PC-3 (cell line): ENCODE results near the gene GRB10. TPM values are rescaled to one million over a fixed set of nuclear protein-coding genes. Genes with fewer than 3 reads are reported as not detected.

Experiments used
- ATAC-seq: fragments of 200-7000 bp; cut with Tn5 transposase; 2 replicates; pipeline ENCODE4 v1.9.1; 2020; ENCODE audit warnings: mild to moderate bottlenecking, moderate library complexity
- BruUV-seq: library from RNA; stranded (reverse); fragments of 400-500 nt; replicated peaks from 2 replicates; lab custom pipeline; 2021; lab: Mats Ljungman, UMichigan
- CTCF ChIA-PET: fragments of 300-600 bp; sonication (Branson Sonifier 250); formaldehyde crosslinking; loops from one replicate; lab custom pipeline; 2022; ENCODE audit warnings: antibody characterized with exemption; lab: Charles Lee
- POLR2A ChIA-PET: fragments of 300-600 bp; sonication (Branson Sonifier 250); formaldehyde crosslinking; loops from one replicate; lab custom pipeline; 2022; ENCODE audit warnings: antibody characterized with exemption; ENCODE audit not compliant: unreplicated experiment; lab: Charles Lee
- DNase-seq: peaks from one replicate; pipeline ENCODE4 v3.0.0-alpha.2; 2015
- H2AFZ ChIP-seq: fragments of 300-600 bp; sonication (generic); 2 replicates; pipeline ENCODE4 v1.6.0; 2016; ENCODE audit warnings: antibody characterized with exemption, low read length
- H3F3A ChIP-seq: fragments of 300-600 bp; sonication (generic); one replicate; pipeline ENCODE4 v1.6.0; 2017; ENCODE audit warnings: antibody characterized with exemption, low read length, control low read depth, mild to moderate bottlenecking; ENCODE audit not compliant: unreplicated experiment
- H3K27ac ChIP-seq: fragments of 300-600 bp; sonication (generic); 2 replicates; pipeline ENCODE4 v1.5.1; 2016; ENCODE audit warnings: mild to moderate bottlenecking, low read length
- H3K27me3 ChIP-seq: fragments of 300-600 bp; sonication (generic); 2 replicates; pipeline ENCODE4 v1.6.1; 2016; ENCODE audit warnings: low read length, mixed read lengths
- H3K36me3 ChIP-seq: fragments of 300-600 bp; sonication (generic); 2 replicates; pipeline ENCODE4 v1.6.1; 2016; ENCODE audit warnings: low read depth, mixed run types, low read length, mixed read lengths
- H3K4me1 ChIP-seq: fragments of 300-600 bp; sonication (generic); 2 replicates; pipeline ENCODE4 v1.5.1; 2016; ENCODE audit warnings: low read length; ENCODE audit not compliant: insufficient read depth
- H3K4me2 ChIP-seq: fragments of 300-600 bp; sonication (generic); 2 replicates; pipeline ENCODE4 v1.6.0; 2016; ENCODE audit warnings: low read length
- H3K4me3 ChIP-seq: fragments of 300-600 bp; sonication (generic); 2 replicates; pipeline ENCODE4 v1.5.1; 2016; ENCODE audit warnings: mild to moderate bottlenecking, low read length, mixed read lengths
- H3K79me2 ChIP-seq: fragments of 300-600 bp; sonication (generic); 2 replicates; pipeline ENCODE4 v1.6.1; 2017; ENCODE audit warnings: low read length, mixed read lengths
- H3K9ac ChIP-seq: fragments of 300-600 bp; sonication (generic); 2 replicates; pipeline ENCODE4 v1.6.0; 2016; ENCODE audit warnings: mild to moderate bottlenecking, low read length
- H3K9me2 ChIP-seq: fragments of 300-600 bp; sonication (generic); replicated peaks from 2 replicates; pipeline ENCODE4 v1.6.1; 2016; ENCODE audit warnings: mixed run types, low read length, mixed read lengths
- H3K9me3 ChIP-seq: fragments of 300-600 bp; sonication (generic); 2 replicates; pipeline ENCODE4 v1.6.1; 2016; ENCODE audit warnings: low read length, mixed read lengths
- H4K20me1 ChIP-seq: fragments of 300-600 bp; sonication (generic); 2 replicates; pipeline ENCODE4 v1.6.1; 2016; ENCODE audit warnings: low read length, mixed read lengths
- EZH2 ChIP-seq: fragments of 300-600 bp; sonication (generic); IDR thresholded peaks from one replicate; pipeline ENCODE4 v1.6.1; 2017; ENCODE audit warnings: antibody characterized with exemption, mild to moderate bottlenecking, low read length; ENCODE audit not compliant: unreplicated experiment
- EZH2phosphoT487 ChIP-seq: fragments of 300-600 bp; sonication (generic); IDR thresholded peaks from 2 replicates; pipeline ENCODE4 v1.6.1; 2018; ENCODE audit warnings: mild to moderate bottlenecking, antibody characterized with exemption, low read length, borderline replicate concordance
- intact Hi-C: fragments of 100-400 bp; cut with micrococcal nuclease; formaldehyde crosslinking; loops from 2 replicates; pipeline ENCODE4 v1.9.0; 2023
- total RNA-seq: library from RNA; depleted of rRNA; stranded (reverse); fragments of >200 nt; gene quantifications from 2 replicates; pipeline ENCODE4 v1.2.3, GENCODE V29; 2014
- TF ChIP-seq, protein P1 (sequence below): fragments of 300-600 bp; sonication (generic); conservative IDR thresholded peaks from 2 replicates; pipeline ENCODE4 v1.5.1; 2017; ENCODE audit warnings: antibody characterized with exemption, low read depth, mild to moderate bottlenecking, low read length

GRB10 gene
- total RNA-seq, 1 experiment from 2014 or later: 61.3 TPM

DNA sequence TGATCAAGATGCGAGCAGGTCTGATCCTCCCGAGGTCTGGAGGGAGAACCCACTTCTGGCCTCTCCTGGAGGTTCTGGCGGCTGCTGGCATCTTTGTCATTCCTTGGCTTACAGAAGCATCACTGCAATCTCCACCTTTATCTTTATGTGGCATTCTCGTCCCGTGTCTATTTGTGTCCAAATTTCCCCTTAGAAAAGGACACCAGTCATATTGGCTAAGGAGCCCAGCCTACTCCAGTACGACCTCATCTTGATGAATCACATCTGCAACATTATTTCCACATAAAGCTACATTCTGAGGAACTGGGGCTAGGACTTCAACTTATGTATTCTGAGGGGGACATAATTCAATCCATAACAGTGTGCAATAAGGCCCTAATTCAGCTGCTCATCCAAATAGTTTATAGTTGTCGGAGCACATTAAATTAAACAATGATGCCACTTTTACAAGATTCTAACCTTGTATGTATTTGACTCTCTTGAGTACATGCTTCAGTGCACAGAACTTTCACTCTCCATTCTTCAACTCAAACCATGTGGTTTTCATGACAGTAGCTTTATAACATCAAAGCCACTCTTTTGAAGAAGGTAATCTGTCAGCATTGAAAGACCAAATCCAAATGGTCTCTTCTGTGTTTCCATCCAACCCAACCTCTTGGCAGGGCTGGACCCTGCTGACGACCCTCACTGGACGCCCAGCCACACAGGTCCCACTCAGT is 131.3 kb downstream of the GRB10 start:
- Histone ChIP-seq H3K36me3 (no peaks in the 10 kb centered on the region), H3K9me3 (no peaks in the 10 kb centered on the region), H3K9ac (no peak overlapping the region), H3K4me2 (no peak overlapping the region), H3K9me2 (no peaks in the 10 kb centered on the region), H2AFZ (no peak overlapping the region), H4K20me1 (no peaks in the 10 kb centered on the region), H3K4me1 (no peaks in the 10 kb centered on the region), H3K27ac (no peak overlapping the region), H3K79me2 (no peaks in the 10 kb centered on the region), H3K4me3 (no peak overlapping the region), H3F3A (no peaks in the 10 kb centered on the region), H3K27me3 (no peaks in the 10 kb centered on the region)
- no TSS peak for BruUV-seq
- ChIA-PET POLR2A (no interaction called here), CTCF (no interaction called here)
- no peak for ATAC-seq
- DNase-seq: no peak
- TF ChIP-seq EZH2 (no peak), EZH2phosphoT487 (no peak)
- TF ChIP-seq, protein P1, sequence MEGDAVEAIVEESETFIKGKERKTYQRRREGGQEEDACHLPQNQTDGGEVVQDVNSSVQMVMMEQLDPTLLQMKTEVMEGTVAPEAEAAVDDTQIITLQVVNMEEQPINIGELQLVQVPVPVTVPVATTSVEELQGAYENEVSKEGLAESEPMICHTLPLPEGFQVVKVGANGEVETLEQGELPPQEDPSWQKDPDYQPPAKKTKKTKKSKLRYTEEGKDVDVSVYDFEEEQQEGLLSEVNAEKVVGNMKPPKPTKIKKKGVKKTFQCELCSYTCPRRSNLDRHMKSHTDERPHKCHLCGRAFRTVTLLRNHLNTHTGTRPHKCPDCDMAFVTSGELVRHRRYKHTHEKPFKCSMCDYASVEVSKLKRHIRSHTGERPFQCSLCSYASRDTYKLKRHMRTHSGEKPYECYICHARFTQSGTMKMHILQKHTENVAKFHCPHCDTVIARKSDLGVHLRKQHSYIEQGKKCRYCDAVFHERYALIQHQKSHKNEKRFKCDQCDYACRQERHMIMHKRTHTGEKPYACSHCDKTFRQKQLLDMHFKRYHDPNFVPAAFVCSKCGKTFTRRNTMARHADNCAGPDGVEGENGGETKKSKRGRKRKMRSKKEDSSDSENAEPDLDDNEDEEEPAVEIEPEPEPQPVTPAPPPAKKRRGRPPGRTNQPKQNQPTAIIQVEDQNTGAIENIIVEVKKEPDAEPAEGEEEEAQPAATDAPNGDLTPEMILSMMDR: no peak
- intact Hi-C loops: no loop called here

GRCh38 chr7:50650057-50650664 is 132.5 kb downstream of the GRB10 start:
- Histone ChIP-seq H3K4me3 (no peak overlapping the region), H4K20me1 (no peaks in the 10 kb centered on the region), H3K4me1 (no peaks in the 10 kb centered on the region), H3K9me3 (no peaks in the 10 kb centered on the region), H3K27me3 (no peaks in the 10 kb centered on the region), H3K79me2 (no peaks in the 10 kb centered on the region), H3K4me2 (no peak overlapping the region), H3F3A (no peaks in the 10 kb centered on the region), H3K27ac (no peak overlapping the region), H3K9me2 (no peaks in the 10 kb centered on the region), H3K36me3 (no peaks in the 10 kb centered on the region), H2AFZ (no peak overlapping the region), H3K9ac (no peak overlapping the region)
- ChIA-PET CTCF (no interaction called here), POLR2A (no interaction called here)
- no peak for TF ChIP-seq EZH2
- TF ChIP-seq, protein P1: no peak
- TF ChIP-seq EZH2phosphoT487: no peak
- BruUV-seq: no TSS peak
- ATAC-seq: no peak
- intact Hi-C loops: no loop called here
- DNase-seq: no peak
